ENCODE measurements around the gene POC1A. TPM values are rescaled to one million over a fixed set of nuclear protein-coding genes. Genes with fewer than 3 reads are reported as not detected.

The POC1A gene
- total and polyA plus RNA-seq, 10 of the 15 experiments (the other 5 are each of a cell fraction or from before 2014, with no cell fraction given), result 8.5 to 49.8 (median 23.5) TPM

DNA sequence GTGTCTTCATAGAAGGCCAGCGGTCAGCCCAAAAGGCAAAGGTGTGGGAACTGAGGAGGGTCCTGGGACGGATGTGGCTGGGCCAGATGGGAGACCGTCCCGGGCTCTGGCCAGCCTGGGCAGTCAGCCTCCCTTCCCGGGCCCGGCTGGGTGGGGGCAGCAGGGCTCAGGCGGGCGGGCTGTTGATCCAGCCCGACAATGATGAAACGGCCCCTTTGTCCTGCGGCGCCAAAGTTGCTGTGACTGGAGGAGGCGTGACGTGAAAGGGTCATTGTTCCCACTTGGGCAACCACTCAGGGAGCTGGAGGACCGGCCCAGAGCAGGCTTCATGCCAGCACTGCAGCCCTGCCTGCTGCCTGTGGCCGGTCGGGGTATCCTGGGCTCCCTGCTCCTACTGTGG lies 114.4 kb downstream of the POC1A start:
- H2AFZ ChIP-seq (ENCODE audit: control insufficient read depth, low read depth, low read length), result no peak overlapping the region
- TF ChIP-seq SMAD5 (IDR thresholded peaks at IDR 0.05; ENCODE audit: low read depth) (no peak), SMAD1 (IDR thresholded peaks at IDR 0.05; ENCODE audit: low read depth, partially characterized antibody) (no peak), RCOR1 (conservative IDR thresholded peaks at IDR 0.05; ENCODE audit: low read depth, low read length) (no peak), RUNX3 (IDR thresholded peaks at IDR 0.05; ENCODE audit: low read length) (no peak), NRF1 (conservative IDR thresholded peaks at IDR 0.05; ENCODE audit: low read depth, low read length) (no peak), HDAC6 (IDR thresholded peaks at IDR 0.05; ENCODE audit: unreplicated experiment) (no peak)
- TF ChIP-seq, protein P1, sequence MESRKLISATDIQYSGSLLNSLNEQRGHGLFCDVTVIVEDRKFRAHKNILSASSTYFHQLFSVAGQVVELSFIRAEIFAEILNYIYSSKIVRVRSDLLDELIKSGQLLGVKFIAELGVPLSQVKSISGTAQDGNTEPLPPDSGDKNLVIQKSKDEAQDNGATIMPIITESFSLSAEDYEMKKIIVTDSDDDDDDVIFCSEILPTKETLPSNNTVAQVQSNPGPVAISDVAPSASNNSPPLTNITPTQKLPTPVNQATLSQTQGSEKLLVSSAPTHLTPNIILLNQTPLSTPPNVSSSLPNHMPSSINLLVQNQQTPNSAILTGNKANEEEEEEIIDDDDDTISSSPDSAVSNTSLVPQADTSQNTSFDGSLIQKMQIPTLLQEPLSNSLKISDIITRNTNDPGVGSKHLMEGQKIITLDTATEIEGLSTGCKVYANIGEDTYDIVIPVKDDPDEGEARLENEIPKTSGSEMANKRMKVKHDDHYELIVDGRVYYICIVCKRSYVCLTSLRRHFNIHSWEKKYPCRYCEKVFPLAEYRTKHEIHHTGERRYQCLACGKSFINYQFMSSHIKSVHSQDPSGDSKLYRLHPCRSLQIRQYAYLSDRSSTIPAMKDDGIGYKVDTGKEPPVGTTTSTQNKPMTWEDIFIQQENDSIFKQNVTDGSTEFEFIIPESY (IDR thresholded peaks at IDR 0.05), result no peak
- in situ Hi-C loops (cut with MboI), result no loop called here
- H3K4me1 ChIP-seq (ENCODE audit: control insufficient read depth, insufficient read depth, low read length), result peaks cover 7% of the 10 kb centered on the region; the same call in 1 of the 2 replicates
- ChIA-PET RAD21 (ENCODE audit: unreplicated experiment) (interaction anchor here (1.0 to 2.5 kb wide), 2 partner anchors 14 to 38 kb away, joined by 4 to 19 read pairs; no protein-coding TSS in a partner anchor), CTCF (interaction anchor here (1.1 to 1.5 kb wide), 2 partner anchors 10 to 81 kb away, joined by 3 read pairs; no protein-coding TSS in a partner anchor), POLR2A (no interaction called here), SMC1A (ENCODE audit: uncharacterized antibody, unreplicated experiment) (no interaction called here)
- no peaks in the 10 kb centered on the region for H3K9me3 ChIP-seq (replicated peaks; ENCODE audit: control insufficient read depth, insufficient read depth, low read length)
- no TSS peak for BruUV-seq (replicated peaks)
- H3K4me3 ChIP-seq, result no peak overlapping the region
- FAIRE-seq, result no peak
- no peak overlapping the region for H3K27ac ChIP-seq (ENCODE audit: control insufficient read depth, insufficient read depth)
- DNase-seq (ENCODE audit: low read depth, low spot score), result no peak
- no peaks in the 10 kb centered on the region for H3K36me3 ChIP-seq (ENCODE audit: control insufficient read depth in 2 of 2, insufficient read depth in 2 of 2, low read length in 1 of 2)
- intact Hi-C loops (cut with micrococcal nuclease; ENCODE audit: unreplicated experiment), result no loop called here
- H3K27me3 ChIP-seq (replicated peaks in 1 of 2; ENCODE audit: control insufficient read depth in 2 of 2, insufficient read depth in 2 of 2, low read length in 1 of 2), result no peaks in the 10 kb centered on the region
- no peaks in the 10 kb centered on the region for H3K79me2 ChIP-seq (ENCODE audit: control insufficient read depth, insufficient read depth, low read length)
- 45% methylated on average over 14 of the region's 17 CpGs for WGBS (ENCODE audit: insufficient coverage, insufficient replicate concordance, low lambda C conversion rate, missing lambda C conversion rate)
- no peak overlapping the region for H3K4me2 ChIP-seq (ENCODE audit: control insufficient read depth, insufficient read depth)
- no peak overlapping the region for H3K9ac ChIP-seq (ENCODE audit: control insufficient read depth, insufficient read depth, low read length)
- H4K20me1 ChIP-seq (ENCODE audit: control insufficient read depth, insufficient read depth), result no peaks in the 10 kb centered on the region
- ATAC-seq, result no peak

Data from GM12878 (cell line).